GM12878 (cell line): ENCODE measurements around the gene CDH4.

Source experiments
- EP300 ChIP-seq, 2 experiments: fragments of 150-350 bp in 1 of 2; IDR thresholded peaks; 2 replicates each; pipeline ENCODE4 v1.6.1; 2011 to 2012; ENCODE audit warnings: low read depth in 2 of 2, low read length in 2 of 2, borderline replicate concordance in 1 of 2, improper control_type of control experiment in 1 of 2, inconsistent platforms in 1 of 2; ENCODE audit not compliant: control insufficient read depth in 1 of 2
- EZH2 ChIP-seq: IDR thresholded peaks from 2 replicates; pipeline ENCODE4 v1.6.1; 2012; ENCODE audit warnings: low read depth, mild to moderate bottlenecking, control low read depth, inconsistent platforms, low read length, borderline replicate concordance; ENCODE audit not compliant: control insufficient read depth
- NFYB ChIP-seq: IDR thresholded peaks from 2 replicates; pipeline ENCODE4 v1.6.1; 2011; ENCODE audit warnings: low read depth, mild to moderate bottlenecking, low read length, improper control_type of control experiment, moderate library complexity; ENCODE audit not compliant: insufficient read depth
- RAD21 ChIP-seq: IDR thresholded peaks from 2 replicates; pipeline ENCODE4 v1.6.1; 2011; ENCODE audit warnings: mild to moderate bottlenecking, low read depth, low read length, moderate library complexity; ENCODE audit not compliant: insufficient read depth
- SIN3A ChIP-seq: IDR thresholded peaks from 2 replicates; pipeline ENCODE4 v1.6.1; 2012; ENCODE audit warnings: low read depth, low read length, improper control_type of control experiment
- USF1 ChIP-seq: IDR thresholded peaks from 2 replicates; pipeline ENCODE4 v1.6.1; 2011; ENCODE audit warnings: borderline replicate concordance, low read depth, mild to moderate bottlenecking, moderate library complexity, mixed read lengths, low read length; ENCODE audit not compliant: insufficient read depth; ENCODE audit errors: extremely low read length
- ZNF592 ChIP-seq: fragments of 450-650 bp; IDR thresholded peaks from 2 replicates; pipeline ENCODE4 v1.6.1; 2017; ENCODE audit warnings: mild to moderate bottlenecking, moderate library complexity
- TF ChIP-seq, protein P1 (sequence below), 3 experiments: IDR thresholded peaks in 2 of 3; conservative IDR thresholded peaks in 1 of 3; 2 replicates each; pipeline ENCODE4 v1.5.1; 2011; ENCODE audit warnings: low read depth in 3 of 3, low read length in 3 of 3, mild to moderate bottlenecking in 3 of 3, control low read depth in 2 of 3, moderate library complexity in 2 of 3, inconsistent platforms in 1 of 3, mixed read lengths in 1 of 3; ENCODE audit not compliant: control insufficient read depth in 2 of 3, insufficient read depth in 1 of 3; ENCODE audit errors: extremely low read depth in 1 of 3

- TF ChIP-seq, protein P1, sequence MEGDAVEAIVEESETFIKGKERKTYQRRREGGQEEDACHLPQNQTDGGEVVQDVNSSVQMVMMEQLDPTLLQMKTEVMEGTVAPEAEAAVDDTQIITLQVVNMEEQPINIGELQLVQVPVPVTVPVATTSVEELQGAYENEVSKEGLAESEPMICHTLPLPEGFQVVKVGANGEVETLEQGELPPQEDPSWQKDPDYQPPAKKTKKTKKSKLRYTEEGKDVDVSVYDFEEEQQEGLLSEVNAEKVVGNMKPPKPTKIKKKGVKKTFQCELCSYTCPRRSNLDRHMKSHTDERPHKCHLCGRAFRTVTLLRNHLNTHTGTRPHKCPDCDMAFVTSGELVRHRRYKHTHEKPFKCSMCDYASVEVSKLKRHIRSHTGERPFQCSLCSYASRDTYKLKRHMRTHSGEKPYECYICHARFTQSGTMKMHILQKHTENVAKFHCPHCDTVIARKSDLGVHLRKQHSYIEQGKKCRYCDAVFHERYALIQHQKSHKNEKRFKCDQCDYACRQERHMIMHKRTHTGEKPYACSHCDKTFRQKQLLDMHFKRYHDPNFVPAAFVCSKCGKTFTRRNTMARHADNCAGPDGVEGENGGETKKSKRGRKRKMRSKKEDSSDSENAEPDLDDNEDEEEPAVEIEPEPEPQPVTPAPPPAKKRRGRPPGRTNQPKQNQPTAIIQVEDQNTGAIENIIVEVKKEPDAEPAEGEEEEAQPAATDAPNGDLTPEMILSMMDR (IDR thresholded peaks at IDR 0.05 in 2 of 3, conservative IDR thresholded peaks at IDR 0.05 in 1 of 3; ENCODE audit: control insufficient read depth in 2 of 3, extremely low read depth in 1 of 3, insufficient read depth in 1 of 3, low read depth in 3 of 3, low read length in 3 of 3) = no peak
- TF ChIP-seq NFYB = no peak
- TF ChIP-seq USF1 = no peak
- TF ChIP-seq EZH2 = no peak
- no peak for TF ChIP-seq RAD21
- no peak for TF ChIP-seq EP300 (IDR thresholded peaks at IDR 0.05; ENCODE audit: borderline replicate concordance in 1 of 2, control insufficient read depth in 1 of 2, low read depth in 2 of 2, low read length in 2 of 2)
- no peak for TF ChIP-seq SIN3A
- no peak for TF ChIP-seq ZNF592
Measured at GRCh38 chr20:61360940-61361339, 108.9 kb downstream of the CDH4 start.
